GM21619 (cell line): ENCODE data around the gene F7.
"Not testable (repeated sequence)": the region's sequence is repeated elsewhere in the genome, so short reads cannot be mapped to it uniquely, and the experiment has no call there.

Source experiments
- ATAC-seq: cut with Tn5 transposase; IDR thresholded peaks from one replicate; pipeline ENCODE4 v1.9.1; 2021; ENCODE audit not compliant: unreplicated experiment

The F7 gene

DNA sequence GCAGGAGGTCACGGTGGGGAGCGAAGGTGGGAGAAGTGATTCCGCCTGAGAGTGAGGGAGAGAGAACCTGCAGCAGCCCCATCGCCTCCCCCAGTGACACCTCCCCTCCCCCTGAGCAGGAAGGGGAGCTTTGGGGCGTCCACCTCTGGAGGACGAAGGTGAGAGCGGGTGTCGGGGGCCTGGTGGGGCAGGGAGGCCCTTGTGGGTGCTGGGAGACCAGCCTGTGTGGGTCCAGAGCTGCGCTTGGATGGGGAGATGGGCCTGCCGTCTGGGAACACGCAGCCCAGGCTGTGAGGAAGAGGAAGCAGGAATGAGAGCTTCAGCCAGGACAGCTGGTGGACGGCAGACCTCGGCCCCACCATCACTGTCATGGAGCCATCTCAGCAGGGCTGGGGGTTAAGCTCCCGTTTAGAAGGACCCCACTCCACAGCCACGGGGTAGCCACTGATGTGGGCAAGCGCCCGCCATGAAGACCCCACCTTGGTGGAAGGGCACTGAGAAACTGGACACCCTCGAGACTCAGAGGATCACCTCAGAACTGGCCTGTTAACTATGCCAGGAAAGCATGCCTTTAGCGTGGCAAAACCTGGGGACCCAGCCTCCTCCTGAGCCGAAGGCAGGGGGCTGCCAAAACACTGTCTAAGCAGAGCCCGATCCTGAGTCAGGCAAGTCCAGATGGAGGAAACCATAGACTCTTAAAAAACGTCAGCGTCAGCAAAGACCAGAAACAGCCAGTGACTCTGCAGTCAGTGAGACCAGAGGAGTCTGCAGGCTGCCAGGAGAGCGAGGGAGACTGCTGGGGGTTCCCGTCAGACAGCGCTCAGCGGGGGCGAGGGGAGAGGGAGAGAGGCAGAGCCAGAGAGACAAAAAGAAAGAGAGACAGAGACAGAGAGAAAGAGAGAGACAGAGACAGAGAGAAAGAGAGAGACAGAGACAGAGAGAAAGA lies 46.4 kb downstream of the F7 start:
- ATAC-seq: no peak

DNA sequence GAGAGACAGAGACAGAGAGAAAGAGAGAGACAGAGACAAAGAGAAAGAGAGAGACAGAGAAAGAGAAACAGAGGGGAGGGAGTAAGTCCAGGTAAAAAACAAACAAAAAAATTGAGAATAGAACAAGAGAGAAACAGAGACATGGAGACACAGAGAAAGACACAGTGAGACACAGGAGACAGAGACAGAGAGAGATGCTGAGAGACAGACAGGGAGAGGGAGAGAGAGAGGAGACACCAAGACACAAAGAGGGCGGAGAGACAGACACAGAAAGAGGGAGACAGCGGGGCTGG lies 47.0 kb downstream of the F7 start:
- no peak for ATAC-seq

DNA sequence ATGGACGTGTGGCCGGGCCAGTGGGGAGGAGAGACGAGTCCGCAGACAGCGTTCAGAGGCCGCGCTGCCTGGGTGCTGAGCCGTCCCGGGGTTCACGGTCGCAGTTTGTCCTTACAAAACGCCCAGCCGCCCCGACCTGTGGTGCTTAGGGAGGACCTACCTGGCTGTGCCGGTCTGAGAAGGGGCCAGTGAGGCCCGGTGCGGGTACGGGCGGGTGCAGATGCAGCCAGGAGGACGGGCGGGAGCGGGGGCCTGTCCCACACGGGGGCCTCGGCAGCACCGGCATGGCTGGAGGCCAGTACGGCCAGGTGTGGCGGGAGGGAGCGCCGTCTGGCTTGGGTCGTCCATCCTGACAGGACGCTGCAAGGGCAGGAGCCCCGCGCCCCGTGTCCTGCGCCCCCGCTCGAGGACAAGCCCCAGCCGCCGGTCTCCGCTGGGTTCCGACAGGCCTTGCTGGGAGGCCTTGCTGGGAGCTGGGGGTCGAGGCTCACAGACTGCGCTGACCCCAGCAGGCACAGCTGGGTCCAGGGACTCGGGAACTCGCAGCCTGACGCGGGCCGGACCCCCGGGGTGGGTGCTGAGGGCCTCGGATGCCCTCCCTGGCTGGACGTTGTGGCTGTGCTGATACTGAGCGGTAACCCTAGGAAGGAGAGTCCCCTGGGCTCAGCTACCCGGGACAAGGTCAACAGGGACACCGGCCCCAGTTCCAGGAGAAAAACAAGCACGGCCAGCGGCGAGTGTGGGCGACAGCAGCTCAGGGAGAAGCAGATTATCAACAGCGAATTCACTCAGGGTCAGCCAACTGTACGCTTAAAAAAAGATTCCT lies 47.6 kb downstream of the F7 start:
- peak; percentile 25 for ATAC-seq

DNA sequence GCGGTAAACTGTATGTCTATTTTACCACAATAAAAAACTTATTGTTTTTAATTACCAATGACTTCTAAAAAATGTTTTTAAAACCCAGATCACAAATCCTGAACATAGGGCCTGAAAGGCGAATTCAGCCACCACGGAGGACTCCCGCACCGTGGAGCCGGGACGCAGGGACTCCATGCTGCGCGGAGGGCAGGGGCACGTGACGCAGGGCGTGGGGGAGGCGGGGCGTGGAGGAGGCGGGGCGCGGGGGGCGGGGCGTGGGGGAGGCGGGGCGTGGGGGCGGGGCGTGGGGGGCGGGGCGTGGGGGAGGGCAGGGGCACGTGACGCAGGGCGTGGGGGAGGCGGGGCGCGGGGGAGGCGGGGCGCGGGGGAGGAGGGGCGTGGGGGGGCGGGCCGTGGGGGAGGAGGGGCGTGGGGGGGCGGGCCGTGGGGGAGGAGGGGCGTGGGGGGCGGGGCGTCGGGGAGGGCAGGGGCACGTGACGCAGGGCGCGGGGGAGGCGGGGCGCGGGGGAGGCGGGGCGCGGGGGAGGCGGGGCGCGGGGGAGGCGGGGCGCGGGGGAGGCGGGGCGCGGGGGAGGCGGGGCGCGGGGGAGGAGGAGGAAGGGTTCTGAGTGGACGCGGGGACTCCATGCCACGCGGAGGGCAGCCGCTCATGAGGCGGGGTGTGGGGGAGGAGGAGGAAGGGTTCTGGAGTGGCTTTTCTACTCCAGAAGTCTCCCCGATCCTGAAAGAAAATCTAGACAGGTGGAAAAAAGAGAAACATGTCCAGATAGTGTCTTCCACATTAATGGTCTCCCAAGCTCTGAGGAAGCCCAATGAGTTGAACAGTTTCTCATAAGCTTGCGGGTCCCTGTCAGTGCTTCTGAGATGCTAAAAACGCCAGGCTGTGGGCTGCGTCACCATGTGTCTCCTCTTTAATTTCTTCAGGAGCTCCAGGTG lies 48.5 kb downstream of the F7 start:
- peak; percentile 52 for ATAC-seq

DNA sequence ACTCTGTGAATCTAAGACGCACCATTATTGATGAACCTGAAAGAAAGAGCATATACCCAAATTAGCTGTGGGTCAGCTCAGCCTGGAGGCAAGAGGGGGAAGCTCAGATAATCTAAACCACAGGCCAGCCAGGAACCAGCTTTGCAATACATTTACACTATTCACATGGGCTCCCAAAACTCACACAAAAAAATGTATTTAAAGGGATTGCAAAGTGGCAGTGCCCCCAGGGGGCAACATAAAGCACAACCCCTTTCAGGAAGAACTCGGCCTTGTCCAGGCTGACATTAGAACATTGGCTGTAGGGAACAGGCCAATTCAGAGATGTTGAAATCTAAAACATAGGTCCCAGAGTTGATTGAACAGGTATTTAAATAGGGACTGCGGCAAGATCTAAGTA lies 49.6 kb downstream of the F7 start:
- no peak for ATAC-seq

DNA sequence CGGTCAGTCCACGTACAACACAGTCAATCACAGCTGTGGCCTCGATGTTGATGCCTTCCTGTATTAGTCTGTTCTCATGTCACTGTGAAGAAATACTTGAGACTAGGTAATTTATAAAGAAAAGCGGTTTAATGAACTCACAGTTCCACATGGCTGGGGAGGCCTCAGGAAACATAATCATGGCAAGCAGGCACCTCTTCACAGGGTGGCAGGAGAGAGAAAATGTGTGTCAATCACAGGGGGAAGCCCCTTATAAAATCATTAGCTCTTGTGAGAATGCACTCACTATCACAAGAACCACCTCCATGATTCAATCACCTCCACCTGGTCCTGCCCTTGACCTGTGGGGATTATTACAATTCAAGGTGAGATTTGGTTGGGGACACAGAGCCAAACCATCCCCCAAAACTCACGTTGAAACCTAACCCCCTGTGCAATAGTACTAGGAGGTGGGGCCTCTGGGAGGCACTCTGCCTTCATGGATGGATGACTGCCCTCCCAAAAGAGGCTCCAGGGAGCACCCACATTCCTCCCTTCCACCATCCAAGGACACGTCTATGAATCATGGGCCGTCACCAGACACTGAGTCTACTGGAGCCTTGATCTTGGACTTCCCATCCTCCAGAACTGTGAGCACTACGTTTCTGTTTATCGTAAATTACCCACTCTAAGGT lies 50.5 kb downstream of the F7 start:
- no peak for ATAC-seq

DNA sequence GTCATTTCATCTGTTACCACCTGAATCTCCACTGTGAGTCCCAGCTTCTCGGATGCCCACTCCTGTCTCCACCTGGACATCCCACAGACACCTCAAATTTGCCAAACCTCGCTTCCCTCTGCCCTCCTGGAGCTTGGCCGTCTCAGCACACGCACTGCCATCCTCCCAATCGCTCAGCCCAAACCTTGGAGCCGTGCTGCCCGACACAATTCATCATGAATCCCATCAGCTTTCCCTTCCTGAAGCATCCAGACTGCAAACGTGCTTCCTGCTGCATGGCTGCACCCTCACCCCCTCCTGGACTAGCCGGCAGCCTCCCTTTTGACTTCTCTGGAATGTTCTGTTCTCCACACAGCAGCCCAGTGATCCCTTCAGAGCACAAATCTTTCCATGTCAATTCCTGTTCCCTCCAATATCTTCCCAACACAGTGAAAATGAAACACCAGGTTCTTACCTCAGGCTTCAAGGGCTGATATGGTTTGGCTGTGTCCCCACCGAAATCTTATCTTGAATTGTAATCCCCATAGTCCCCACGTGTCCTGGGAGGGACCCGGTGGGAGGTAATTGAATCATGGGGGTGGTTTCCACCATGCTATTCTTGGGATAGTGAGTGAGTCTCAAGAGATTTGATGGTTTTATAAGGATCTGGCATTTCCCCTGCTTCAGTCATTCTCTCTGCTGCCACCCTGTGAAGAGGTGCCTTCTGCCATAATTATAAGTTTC lies 51.8 kb downstream of the F7 start:
- no peak for ATAC-seq

DNA sequence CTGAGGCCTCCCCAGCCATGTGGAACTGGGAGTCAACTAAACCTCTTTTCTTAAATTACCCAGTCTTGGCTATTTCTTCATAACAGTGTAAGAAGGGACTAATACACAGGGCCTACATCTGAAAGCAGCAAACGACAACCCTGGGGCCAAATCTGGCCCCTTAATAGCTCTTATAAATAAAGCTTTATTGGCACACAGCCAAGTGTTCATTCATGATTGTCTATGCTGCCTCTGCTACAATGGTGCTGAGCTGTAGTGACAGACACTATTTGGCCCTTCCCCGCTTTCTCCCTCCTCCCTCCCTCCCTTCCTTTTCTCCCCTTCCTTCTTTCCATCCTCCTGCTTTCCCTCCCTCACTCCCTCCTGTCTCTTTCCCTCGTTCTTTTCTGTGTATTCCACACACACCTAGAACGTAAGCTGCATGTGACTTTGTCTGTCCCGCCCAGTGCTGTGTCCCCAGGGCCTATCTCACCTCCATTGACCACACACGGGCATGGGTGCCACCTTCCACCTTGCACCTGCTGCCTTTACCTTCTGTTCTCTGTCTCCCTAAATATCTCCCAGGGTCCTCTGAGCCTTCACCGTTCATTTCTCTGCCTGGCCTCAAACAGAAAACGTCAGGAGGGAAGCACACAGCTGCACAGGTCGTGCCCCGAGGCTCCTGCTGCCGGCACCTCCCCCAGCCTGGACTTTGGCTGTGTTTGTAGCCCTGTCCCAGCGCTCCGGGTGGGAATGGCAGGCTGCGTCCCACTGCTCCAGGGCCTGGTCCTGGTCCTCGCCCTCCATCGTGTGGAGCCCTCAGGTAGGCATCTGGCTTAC lies 52.5 kb downstream of the F7 start, which contains the start of gene PROZ:
PROZ (plus strand) TSS at position 720 of the 819 bp plus-strand sequence; CDS start at position 733, 13 bp downstream.
- no peak for ATAC-seq

DNA sequence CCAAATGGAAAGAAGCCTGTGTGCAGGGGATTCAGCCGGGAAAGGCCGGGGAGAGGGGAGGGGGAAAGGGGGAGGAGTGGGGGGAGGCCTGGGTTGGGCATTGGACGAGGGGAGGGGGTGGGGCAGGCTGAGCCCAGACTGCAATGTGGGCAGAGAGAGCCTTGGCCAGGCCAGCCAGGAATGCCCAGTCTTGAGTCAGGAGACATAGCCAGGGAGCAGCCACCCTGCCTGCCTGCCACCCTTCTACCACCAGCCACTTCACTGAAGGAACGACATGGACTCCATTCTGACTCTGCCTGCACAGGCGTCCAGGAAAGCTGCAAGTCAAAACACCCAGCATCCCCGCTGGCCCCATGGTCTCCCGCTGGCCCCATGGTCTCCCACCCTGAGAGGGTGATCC lies 53.4 kb downstream of the F7 start:
- ATAC-seq: no peak

DNA sequence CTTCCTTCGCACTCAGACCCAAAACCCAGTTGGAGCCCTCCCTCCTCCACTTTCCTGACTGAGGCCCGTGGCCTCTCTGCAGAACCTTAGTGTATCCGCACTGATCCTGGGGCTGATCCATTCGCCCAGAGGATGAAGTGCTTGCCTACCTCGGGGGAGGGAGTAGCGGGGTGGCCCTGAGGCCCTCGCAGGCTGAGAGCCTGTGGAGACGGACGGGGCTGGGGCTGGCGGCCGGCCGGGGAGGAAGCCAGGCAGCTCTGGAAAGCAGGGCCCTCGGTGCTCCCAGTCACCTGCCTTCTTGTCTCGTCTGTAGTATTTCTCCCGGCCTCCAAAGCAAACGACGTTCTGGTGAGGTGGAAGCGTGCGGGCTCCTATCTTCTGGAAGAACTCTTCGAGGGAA lies 54.1 kb downstream of the F7 start:
- ATAC-seq: no peak

DNA sequence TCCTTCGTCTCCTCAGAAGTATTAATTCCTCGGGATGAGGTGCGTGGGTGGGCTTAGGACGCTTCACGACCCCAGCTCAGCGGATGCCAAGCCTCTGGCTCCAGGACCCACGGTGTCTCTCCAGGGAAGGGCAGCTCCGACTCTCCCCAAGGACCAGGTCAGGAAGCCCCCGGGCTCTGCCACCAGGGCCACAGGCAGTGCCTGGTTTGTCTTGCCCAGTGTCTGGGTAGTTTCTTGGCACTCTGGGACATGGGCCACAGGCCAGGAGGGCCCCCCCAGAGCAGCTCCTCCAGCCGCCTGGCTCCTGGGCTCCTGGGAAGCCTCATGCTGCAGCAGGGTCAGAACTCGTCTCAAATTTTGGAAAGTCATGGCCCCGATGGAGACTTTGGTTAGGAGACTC lies 55.4 kb downstream of the F7 start:
- ATAC-seq: no peak

DNA sequence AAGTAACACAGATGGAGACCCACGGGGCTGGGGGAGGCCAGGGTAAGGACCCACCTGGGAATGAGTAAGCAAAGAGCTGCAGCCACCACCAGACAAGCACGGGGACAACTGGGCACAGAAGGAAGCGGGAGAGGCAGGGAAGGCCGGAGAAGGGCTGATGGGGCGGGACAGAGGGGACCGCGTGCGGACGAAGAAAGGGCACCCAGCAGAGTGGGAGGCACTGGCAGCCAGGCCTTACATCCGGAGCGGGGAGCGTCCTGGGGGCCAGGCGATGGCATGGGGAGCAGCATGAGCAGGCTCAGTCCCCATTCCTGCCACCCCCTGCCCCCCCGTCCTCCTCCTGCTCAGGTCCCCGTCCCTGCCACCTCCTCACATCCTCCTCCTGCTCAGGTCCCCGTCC lies 55.8 kb downstream of the F7 start:
- ATAC-seq: no peak

DNA sequence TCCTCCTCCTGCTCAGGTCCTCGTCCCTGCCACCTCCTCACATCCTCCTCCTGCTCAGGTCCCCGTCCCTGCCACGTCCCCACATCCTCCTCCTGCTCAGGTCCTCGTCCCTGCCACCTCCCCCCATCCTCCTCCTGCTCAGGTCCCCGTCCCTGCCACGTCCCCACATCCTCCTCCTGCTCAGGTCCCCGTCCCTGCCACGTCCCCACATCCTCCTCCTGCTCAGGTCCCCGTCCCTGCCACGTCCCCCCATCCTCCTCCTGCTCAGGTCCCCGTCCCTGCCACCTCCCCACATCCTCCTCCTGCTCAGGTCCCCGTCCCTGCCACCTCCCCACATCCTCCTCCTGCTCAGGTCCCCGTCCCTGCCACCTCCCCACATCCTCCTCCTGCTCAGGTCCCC lies 56.4 kb downstream of the F7 start:
- ATAC-seq: not testable (repeated sequence)

DNA sequence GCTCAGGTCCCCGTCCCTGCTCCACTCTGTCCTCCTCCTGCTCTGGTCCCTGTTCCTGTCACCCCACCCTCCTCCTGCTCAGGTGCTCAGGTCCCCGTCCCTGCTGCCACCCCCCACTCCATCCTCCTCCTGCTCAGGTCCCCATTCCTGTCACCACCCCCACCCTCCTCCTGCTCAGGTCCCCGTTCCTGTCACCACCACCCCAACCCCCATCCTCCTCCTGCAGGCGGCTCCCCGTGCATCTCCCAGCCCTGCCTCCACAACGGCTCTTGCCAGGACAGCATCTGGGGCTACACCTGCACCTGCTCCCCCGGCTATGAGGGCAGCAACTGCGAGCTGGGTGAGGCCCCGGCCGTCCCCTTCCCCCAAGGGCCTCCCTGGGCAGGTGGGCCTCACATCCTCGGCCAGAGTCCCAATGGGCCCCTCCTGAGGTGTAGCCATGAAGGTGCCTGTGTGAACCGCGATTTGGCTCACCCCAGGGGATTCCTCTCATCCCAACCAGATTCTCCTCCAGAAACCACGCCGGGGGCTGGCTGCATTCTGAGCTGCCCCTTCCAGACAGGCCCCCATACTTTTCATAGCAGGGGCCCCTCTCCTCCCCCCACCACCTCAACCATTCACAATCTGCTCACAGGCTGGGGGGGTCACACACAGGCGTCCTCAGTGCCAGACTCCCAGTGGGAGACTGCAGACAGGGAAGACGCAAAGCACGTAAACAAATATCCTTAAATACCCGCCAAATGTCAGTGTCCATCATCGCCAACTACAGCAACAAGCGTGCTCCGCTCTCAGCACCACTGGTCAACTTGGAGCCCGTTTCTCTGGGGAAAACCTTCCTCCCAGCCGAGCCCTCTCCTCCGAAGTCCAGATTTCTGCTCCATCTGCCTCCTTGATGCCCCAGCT lies 57.4 kb downstream of the F7 start:
- ATAC-seq: no peak

DNA sequence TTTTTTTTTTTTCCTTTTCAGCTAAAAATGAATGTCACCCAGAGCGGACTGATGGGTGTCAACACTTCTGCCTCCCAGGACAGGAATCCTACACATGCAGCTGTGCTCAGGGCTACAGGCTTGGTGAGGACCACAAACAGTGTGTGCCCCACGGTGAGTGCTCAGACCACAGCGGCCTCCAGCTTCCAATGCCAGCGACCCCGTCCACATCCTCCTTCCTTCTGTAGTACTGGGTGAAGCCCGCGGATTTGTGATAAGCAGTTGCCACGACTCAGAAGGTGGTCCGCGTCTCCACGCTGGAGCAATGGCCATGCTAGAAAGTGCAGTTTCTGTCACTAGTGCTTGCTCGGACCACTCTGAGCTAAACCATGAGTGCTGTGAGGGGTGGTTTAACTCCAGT lies 58.9 kb downstream of the F7 start:
- ATAC-seq: no peak

DNA sequence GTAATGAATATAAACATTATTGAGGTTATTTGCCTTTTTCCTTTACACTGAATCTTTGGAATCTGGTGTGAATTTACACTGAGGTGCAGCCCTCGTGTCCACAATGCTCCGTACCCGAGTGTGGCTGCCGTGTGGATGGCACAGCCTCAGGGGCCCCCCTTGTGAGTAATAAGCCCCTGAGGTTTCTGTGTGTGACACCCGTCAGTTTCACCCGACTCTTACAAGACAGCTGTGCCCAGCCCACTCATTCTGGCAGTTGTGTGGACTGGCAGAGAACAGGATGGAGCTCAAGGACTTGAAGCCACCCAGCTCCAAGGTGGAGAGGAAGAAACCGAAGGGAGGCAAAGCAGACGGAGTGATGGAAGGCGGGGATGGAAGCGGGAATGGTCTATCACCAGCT lies 60.7 kb downstream of the F7 start:
- no peak for ATAC-seq

DNA sequence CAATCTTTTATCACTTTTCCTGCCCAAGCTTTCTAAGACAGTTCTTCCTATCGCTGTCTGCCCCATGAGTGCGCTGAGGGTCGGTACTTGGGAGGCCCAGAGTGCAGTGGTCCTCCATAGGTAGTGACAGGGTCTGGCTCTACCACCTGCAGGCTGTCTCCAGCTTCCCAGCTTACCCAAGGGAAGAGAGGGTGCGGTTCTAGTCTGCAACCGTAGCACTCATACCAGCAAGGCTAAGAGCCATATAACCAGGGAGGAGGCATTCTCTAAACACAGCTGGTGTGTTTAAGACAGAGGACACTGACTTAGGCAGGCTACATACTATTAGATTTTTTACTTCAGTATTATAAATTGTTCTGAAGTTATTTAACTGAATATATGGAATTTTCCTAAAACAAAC lies 61.1 kb downstream of the F7 start:
- ATAC-seq: no peak

DNA sequence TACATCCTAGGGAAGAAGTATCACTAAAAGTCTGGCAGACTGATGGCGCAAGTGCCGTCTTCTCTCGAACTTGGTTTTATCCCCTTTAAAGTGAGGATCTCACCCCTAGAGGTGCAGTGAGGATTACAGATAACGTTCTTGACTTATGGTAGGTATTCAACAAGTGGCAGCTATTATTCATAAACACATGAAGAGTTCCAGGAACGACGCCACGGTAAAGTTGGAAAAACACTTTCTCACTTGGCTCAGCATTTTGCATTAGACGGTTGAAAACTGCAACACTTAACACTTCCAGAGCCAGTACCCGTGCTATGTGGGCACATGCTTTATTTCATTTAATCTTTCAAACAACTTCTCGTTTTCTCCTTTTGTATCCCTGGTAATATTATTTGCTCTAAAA lies 61.6 kb downstream of the F7 start:
- no peak for ATAC-seq
